ENCODE measurements around the gene LMO7.

DNA sequence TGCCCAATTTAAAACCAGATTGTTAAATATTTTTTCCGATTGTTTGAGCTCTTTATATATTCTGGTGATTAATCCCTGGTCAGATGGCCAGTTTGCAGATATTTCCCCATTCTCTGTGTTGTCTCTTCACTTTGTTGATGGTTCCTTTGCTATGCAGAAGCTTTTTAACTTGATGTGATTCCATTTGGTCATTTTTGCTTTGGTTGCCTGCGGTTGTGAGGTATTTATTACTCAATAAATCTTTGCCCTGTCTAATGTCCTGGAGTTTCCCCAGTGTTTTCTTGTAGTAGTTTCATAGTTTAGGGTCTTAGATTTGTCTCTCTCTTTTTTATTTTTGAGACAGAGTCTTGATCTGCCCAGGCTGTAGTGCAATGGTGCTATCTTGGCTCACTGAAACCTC is 23.8 kb upstream of the LMO7 start:
- TF ChIP-seq, protein P1, sequence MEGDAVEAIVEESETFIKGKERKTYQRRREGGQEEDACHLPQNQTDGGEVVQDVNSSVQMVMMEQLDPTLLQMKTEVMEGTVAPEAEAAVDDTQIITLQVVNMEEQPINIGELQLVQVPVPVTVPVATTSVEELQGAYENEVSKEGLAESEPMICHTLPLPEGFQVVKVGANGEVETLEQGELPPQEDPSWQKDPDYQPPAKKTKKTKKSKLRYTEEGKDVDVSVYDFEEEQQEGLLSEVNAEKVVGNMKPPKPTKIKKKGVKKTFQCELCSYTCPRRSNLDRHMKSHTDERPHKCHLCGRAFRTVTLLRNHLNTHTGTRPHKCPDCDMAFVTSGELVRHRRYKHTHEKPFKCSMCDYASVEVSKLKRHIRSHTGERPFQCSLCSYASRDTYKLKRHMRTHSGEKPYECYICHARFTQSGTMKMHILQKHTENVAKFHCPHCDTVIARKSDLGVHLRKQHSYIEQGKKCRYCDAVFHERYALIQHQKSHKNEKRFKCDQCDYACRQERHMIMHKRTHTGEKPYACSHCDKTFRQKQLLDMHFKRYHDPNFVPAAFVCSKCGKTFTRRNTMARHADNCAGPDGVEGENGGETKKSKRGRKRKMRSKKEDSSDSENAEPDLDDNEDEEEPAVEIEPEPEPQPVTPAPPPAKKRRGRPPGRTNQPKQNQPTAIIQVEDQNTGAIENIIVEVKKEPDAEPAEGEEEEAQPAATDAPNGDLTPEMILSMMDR (IDR thresholded peaks at IDR 0.05), result no peak
- no peak for TF ChIP-seq POLR2A (IDR thresholded peaks at IDR 0.05)
